Measurements from ENCODE around the gene ZBTB21. TPM values are rescaled to one million over a fixed set of nuclear protein-coding genes. Genes with fewer than 3 reads are reported as not detected.

ZBTB21 gene
- total RNA-seq, 4 donors from 2014 or later = 5.2 to 19.5 (median 9.7) TPM

DNA sequence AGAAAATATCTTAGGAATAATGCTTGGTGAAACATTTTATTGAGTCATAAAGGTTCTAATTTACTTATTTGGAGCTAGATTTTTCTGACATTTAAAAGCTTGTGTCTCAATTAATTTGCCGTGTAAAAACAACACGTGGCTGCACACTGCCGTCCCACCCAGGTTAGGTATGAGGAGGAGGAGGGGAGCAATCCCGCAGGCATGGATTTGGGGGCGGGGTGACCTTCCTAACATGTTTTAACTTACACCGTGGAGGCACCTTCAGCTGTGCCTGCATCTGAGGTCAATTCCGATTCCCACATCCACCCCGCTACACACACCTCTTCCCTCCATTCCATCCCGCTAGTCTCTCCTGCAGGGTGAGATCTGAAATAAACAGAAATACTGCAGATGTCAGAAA lies 32.5 kb upstream of the ZBTB21 start:
- Histone ChIP-seq H3K4me1 (peaks cover 0 to 11% (median 5%) of the 10 kb centered on the region in 4 donors), H3K36me3 (no peaks in the 10 kb centered on the region), H3K9me3 (no peaks in the 10 kb centered on the region), H3K27ac (no peak overlapping the region), H3K4me3 (no peak overlapping the region), H3K27me3 (no peaks in the 10 kb centered on the region)
- in situ Hi-C loops (cut with MboI; ENCODE audit: low pct_ligation_motif_present in 1 of 4, low pct_unique_long_range_greater_than_20kb in 1 of 4, low sequenced_read_pairs in 3 of 4) (no loop called here), intact Hi-C loops (cut with DNase I; ENCODE audit: low total_unique reads) (no loop called here)
- DNase-seq = no peak
- no peak for TF ChIP-seq POLR2A (IDR thresholded peaks at IDR 0.05)
- TF ChIP-seq EP300 (IDR thresholded peaks at IDR 0.05; ENCODE audit: low read depth) = no peak
- TF ChIP-seq, protein P1, sequence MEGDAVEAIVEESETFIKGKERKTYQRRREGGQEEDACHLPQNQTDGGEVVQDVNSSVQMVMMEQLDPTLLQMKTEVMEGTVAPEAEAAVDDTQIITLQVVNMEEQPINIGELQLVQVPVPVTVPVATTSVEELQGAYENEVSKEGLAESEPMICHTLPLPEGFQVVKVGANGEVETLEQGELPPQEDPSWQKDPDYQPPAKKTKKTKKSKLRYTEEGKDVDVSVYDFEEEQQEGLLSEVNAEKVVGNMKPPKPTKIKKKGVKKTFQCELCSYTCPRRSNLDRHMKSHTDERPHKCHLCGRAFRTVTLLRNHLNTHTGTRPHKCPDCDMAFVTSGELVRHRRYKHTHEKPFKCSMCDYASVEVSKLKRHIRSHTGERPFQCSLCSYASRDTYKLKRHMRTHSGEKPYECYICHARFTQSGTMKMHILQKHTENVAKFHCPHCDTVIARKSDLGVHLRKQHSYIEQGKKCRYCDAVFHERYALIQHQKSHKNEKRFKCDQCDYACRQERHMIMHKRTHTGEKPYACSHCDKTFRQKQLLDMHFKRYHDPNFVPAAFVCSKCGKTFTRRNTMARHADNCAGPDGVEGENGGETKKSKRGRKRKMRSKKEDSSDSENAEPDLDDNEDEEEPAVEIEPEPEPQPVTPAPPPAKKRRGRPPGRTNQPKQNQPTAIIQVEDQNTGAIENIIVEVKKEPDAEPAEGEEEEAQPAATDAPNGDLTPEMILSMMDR (IDR thresholded peaks at IDR 0.05) = no peak
- TF ChIP-seq POLR2AphosphoS5 (IDR thresholded peaks at IDR 0.05) = no peak
- WGBS, 2 donors (ENCODE audit: low coverage in 1 of 2) = 63 to 78% methylated on average over 4 to 9 of the region's 9 CpGs

DNA sequence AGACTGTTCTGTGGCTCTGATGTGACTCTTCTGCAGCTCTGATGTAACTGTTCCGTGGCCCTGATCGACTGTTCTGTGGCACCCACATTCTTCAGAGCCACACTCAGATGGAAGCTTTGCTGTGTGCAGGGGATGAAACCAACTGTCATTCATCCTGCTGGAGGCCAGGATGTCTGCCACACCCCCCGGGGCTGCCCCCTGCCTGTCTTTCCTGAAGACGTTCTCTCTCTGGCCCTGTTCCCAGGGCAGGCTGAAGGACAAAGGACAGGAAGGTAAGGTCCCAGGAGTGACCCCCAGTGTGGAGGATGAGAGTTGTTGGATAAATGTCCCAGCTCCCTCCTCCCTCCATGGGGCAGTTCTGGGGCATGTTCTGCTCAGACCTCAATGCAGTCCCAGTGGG lies 31.6 kb upstream of the ZBTB21 start:
- Histone ChIP-seq H3K27me3 (no peaks in the 10 kb centered on the region), H3K9me3 (no peaks in the 10 kb centered on the region), H3K36me3 (no peaks in the 10 kb centered on the region), H3K4me3 (no peak overlapping the region), H3K4me1 (peaks cover 0 to 11% (median 5%) of the 10 kb centered on the region in 4 donors), H3K27ac (no peak overlapping the region)
- 66% methylated on average over 4 of the region's 4 CpGs; no CpG with 5 or more reads in 1 of the 2 donors for WGBS, 2 donors (ENCODE audit: low coverage in 1 of 2)
- in situ Hi-C loops (cut with MboI; ENCODE audit: low pct_ligation_motif_present in 1 of 4, low pct_unique_long_range_greater_than_20kb in 1 of 4, low sequenced_read_pairs in 3 of 4) = no loop called here
- TF ChIP-seq, protein P1 (IDR thresholded peaks at IDR 0.05) = no peak
- TF ChIP-seq POLR2AphosphoS5 (IDR thresholded peaks at IDR 0.05) = no peak
- no peak for TF ChIP-seq EP300 (IDR thresholded peaks at IDR 0.05; ENCODE audit: low read depth)
- no peak for TF ChIP-seq POLR2A (IDR thresholded peaks at IDR 0.05)
- no peak for DNase-seq
- intact Hi-C loops (cut with DNase I; ENCODE audit: low total_unique reads) = no loop called here

DNA sequence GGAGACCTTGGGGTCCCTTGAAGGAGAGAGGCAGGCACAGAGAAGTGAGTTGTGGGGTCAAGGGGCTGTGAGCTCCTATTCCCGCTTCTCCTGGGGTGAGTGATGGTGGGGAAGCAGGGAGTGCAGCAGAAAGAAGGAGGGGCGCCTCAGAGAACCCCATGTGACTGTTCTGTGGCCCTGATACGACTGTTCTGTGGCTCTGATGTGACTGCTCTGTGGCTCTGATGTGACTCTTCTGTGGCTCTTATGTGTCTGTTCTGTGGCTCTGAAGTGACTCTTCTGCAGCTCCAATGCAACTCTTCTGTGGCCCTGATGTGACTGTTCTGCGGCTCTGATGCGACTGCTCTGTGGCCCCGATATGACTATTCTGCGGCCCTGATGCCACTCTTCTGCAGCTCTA lies 31.1 kb upstream of the ZBTB21 start:
- Histone ChIP-seq H3K4me1 (peaks cover 0 to 11% (median 5%) of the 10 kb centered on the region in 4 donors), H3K27ac (peak overlapping the region in 3 of 4 donors; percentile 30 to 68 (median 62)), H3K27me3 (no peaks in the 10 kb centered on the region), H3K4me3 (no peak overlapping the region), H3K36me3 (no peaks in the 10 kb centered on the region), H3K9me3 (no peaks in the 10 kb centered on the region)
- WGBS, 2 donors (ENCODE audit: low coverage in 1 of 2) = 84 to 100% methylated on average over 2 to 6 of the region's 7 CpGs
- intact Hi-C loops (cut with DNase I; ENCODE audit: low total_unique reads) = no loop called here
- in situ Hi-C loops (cut with MboI; ENCODE audit: low pct_ligation_motif_present in 1 of 4, low pct_unique_long_range_greater_than_20kb in 1 of 4, low sequenced_read_pairs in 3 of 4) = no loop called here
- TF ChIP-seq EP300 (IDR thresholded peaks at IDR 0.05; ENCODE audit: low read depth) (no peak), POLR2A (IDR thresholded peaks at IDR 0.05) (no peak), POLR2AphosphoS5 (IDR thresholded peaks at IDR 0.05) (no peak)
- TF ChIP-seq, protein P1 (IDR thresholded peaks at IDR 0.05) = no peak
- no peak for DNase-seq

DNA sequence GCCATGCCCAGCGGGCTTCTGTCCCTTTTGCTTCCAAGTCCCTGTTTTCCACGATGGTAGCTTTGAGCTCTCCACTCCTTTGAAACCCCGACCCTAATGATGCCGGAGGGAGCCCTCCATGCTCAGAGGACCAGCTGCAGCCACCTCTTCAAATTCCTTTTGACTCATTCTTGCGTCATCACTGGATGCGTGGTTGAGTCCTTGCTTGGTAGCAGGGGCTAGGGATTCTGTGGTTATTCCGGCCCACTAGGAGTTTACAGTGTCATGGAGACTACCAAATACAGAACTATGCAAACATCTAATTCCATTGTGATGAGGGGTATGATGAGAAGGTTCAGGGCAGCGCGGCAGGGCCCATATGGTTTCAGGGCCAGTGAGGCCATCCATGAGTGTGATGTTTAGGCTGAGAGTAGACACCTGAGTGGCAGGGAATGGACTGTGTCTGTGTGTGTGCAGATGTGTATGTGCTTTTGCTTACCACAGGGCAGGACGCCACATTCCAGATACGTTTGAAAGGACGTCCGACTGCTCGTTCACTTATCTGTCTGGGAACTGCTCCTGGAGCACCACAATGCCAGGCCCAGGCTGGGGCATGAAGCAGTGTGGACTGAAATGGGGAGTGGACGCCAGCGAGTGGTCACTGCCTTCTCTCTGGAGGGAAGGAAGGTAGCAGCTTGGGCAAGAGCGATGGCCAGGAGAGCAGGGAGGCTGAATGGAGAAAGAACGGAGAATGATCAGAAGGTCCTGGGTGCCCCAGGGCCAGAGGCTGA lies 30.4 kb upstream of the ZBTB21 start:
- Histone ChIP-seq H3K27me3 (no peaks in the 10 kb centered on the region), H3K4me1 (peaks cover 0 to 11% (median 5%) of the 10 kb centered on the region in 4 donors), H3K27ac (peak overlapping the region; percentile 53 to 68 (median 58)), H3K9me3 (no peaks in the 10 kb centered on the region), H3K4me3 (no peak overlapping the region), H3K36me3 (no peaks in the 10 kb centered on the region)
- TF ChIP-seq POLR2AphosphoS5 (IDR thresholded peaks at IDR 0.05) (peak; percentile 21 to 41 (median 27)), EP300 (IDR thresholded peaks at IDR 0.05; ENCODE audit: low read depth) (no peak), POLR2A (IDR thresholded peaks at IDR 0.05) (no peak)
- TF ChIP-seq, protein P1 (IDR thresholded peaks at IDR 0.05) = no peak
- in situ Hi-C loops (cut with MboI; ENCODE audit: low pct_ligation_motif_present in 1 of 4, low pct_unique_long_range_greater_than_20kb in 1 of 4, low sequenced_read_pairs in 3 of 4) = no loop called here
- DNase-seq = no peak
- 77 to 90% methylated on average over 2 to 18 of the region's 18 CpGs for whole genome bisulfite sequencing, 2 donors (ENCODE audit: low coverage in 1 of 2)
- intact Hi-C loops (cut with DNase I; ENCODE audit: low total_unique reads) = no loop called here

Measured in transverse colon (tissue), 4 donors.